Esophagus muscularis mucosa (tissue), 4 donors: ENCODE measurements around the gene SFRP5.

Source experiments
- EP300 ChIP-seq: sonication (generic); formaldehyde crosslinking; IDR thresholded peaks from one replicate; pipeline ENCODE4 v1.6.1; 2017; ENCODE audit warnings: antibody characterized with exemption
- POLR2A ChIP-seq: fragments of 450-650 bp; IDR thresholded peaks from one replicate; pipeline ENCODE4 v1.6.1; 2017; ENCODE audit warnings: antibody characterized with exemption, moderate library complexity, mild to moderate bottlenecking, low read depth
- POLR2AphosphoS5 ChIP-seq, 2 donors: sonication (generic); formaldehyde crosslinking; IDR thresholded peaks; one replicate each; pipeline ENCODE4 v1.6.1; 2017; ENCODE audit warnings: antibody characterized with exemption in 2 of 2
- TF ChIP-seq, protein P1 (sequence below), 3 experiments: fragments of 200-600 bp in 2 of 3; fragments of 450-650 bp in 1 of 3; sonication (generic) in 2 of 3; IDR thresholded peaks; one replicate each; pipeline ENCODE4 v1.5.1; 2017 to 2019; ENCODE audit warnings: antibody characterized with exemption in 3 of 3, mild to moderate bottlenecking in 2 of 3, moderate library complexity in 1 of 3

GRCh38 chr10:97771055-97771891, 526 bp downstream of the SFRP5 start:
- TF ChIP-seq POLR2A (no peak), POLR2AphosphoS5 (IDR thresholded peaks at IDR 0.05) (no peak), EP300 (no peak)
- TF ChIP-seq, protein P1, sequence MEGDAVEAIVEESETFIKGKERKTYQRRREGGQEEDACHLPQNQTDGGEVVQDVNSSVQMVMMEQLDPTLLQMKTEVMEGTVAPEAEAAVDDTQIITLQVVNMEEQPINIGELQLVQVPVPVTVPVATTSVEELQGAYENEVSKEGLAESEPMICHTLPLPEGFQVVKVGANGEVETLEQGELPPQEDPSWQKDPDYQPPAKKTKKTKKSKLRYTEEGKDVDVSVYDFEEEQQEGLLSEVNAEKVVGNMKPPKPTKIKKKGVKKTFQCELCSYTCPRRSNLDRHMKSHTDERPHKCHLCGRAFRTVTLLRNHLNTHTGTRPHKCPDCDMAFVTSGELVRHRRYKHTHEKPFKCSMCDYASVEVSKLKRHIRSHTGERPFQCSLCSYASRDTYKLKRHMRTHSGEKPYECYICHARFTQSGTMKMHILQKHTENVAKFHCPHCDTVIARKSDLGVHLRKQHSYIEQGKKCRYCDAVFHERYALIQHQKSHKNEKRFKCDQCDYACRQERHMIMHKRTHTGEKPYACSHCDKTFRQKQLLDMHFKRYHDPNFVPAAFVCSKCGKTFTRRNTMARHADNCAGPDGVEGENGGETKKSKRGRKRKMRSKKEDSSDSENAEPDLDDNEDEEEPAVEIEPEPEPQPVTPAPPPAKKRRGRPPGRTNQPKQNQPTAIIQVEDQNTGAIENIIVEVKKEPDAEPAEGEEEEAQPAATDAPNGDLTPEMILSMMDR (IDR thresholded peaks at IDR 0.05) = no peak
